Right atrium auricular region (tissue), 2 donors: Measurements from ENCODE around the gene TEDC2. TPM values are rescaled to one million over a fixed set of nuclear protein-coding genes. Genes with fewer than 3 reads are reported as not detected.
A peak's percentile ranks its signal among the peaks of the same experiment; 100 is the strongest.
"Not testable (repeated sequence)": the region's sequence is repeated elsewhere in the genome, so short reads cannot be mapped to it uniquely, and the experiment has no call there.

Experiments
- DNase-seq: peaks from one replicate; pipeline ENCODE4 v3.0.0-alpha.2; 2019; ENCODE audit warnings: low spot score
- H3K27ac ChIP-seq, 2 donors: fragments of 200-600 bp; sonication (generic); 1 replicate in 1 of 2; 2 replicates in 1 of 2; pipeline ENCODE4 v1.5.1; 2016 to 2019
- H3K27me3 ChIP-seq, 2 donors: fragments of 200-600 bp; sonication (generic); one replicate each; pipeline versions ENCODE4 v1.5.1 to v1.6.0; 2017 to 2019
- H3K36me3 ChIP-seq: fragments of 200-600 bp; sonication (generic); one replicate; pipeline ENCODE4 v1.5.1; 2016
- H3K4me1 ChIP-seq, 2 donors: fragments of 200-600 bp; sonication (generic); one replicate each; pipeline versions ENCODE4 v1.5.1 to v1.6.0; 2017 to 2019
- H3K4me3 ChIP-seq, 2 donors: fragments of 200-600 bp; sonication (generic); 1 replicate in 1 of 2; 2 replicates in 1 of 2; pipeline ENCODE4 v1.5.1; 2017 to 2019; ENCODE audit warnings: mild to moderate bottlenecking in 1 of 2, moderate library complexity in 1 of 2
- H3K9me3 ChIP-seq, 2 donors: fragments of 200-600 bp; sonication (generic); one replicate each; pipeline ENCODE4 v1.5.1; 2019
- total RNA-seq, 2 donors: library from RNA; depleted of rRNA; stranded (reverse); fragments of >200 nt; gene quantifications; one replicate each; pipeline ENCODE4 v1.1.0, GENCODE V29; 2016
- TF ChIP-seq, protein P1 (sequence below), 2 donors: fragments of 200-600 bp; sonication (generic); IDR thresholded peaks; one replicate each; pipeline ENCODE4 v1.5.1; 2019; ENCODE audit warnings: antibody characterized with exemption in 2 of 2

Gene TEDC2
- total RNA-seq, 2 donors from 2014 or later: 0.63 to 4.1 TPM

DNA sequence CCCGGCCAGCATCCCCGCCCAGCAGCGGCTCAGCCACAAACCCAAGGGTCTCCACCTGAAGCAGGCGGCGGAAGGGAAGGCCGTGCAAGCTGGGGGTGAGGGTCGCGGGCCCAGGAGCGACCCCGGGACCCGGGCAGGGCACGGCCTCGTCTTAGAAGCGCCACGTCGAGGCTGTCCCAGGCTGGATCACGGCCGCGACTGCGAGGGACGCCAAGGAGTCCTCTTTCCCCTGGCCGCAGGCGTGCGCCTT is 31.2 kb upstream of the TEDC2 start:
- Histone ChIP-seq H3K4me3 (peak overlapping the region; percentile 67 to 75), H3K4me1 (peaks cover 0 to 11% of the 10 kb centered on the region in 2 donors), H3K27ac (peak overlapping the region; percentile 71 to 77), H3K36me3 (peaks cover 6% of the 10 kb centered on the region), H3K27me3 (no peaks in the 10 kb centered on the region), H3K9me3 (no peaks in the 10 kb centered on the region)
- DNase-seq: no peak
- TF ChIP-seq, protein P1, sequence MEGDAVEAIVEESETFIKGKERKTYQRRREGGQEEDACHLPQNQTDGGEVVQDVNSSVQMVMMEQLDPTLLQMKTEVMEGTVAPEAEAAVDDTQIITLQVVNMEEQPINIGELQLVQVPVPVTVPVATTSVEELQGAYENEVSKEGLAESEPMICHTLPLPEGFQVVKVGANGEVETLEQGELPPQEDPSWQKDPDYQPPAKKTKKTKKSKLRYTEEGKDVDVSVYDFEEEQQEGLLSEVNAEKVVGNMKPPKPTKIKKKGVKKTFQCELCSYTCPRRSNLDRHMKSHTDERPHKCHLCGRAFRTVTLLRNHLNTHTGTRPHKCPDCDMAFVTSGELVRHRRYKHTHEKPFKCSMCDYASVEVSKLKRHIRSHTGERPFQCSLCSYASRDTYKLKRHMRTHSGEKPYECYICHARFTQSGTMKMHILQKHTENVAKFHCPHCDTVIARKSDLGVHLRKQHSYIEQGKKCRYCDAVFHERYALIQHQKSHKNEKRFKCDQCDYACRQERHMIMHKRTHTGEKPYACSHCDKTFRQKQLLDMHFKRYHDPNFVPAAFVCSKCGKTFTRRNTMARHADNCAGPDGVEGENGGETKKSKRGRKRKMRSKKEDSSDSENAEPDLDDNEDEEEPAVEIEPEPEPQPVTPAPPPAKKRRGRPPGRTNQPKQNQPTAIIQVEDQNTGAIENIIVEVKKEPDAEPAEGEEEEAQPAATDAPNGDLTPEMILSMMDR (IDR thresholded peaks at IDR 0.05): no peak

DNA sequence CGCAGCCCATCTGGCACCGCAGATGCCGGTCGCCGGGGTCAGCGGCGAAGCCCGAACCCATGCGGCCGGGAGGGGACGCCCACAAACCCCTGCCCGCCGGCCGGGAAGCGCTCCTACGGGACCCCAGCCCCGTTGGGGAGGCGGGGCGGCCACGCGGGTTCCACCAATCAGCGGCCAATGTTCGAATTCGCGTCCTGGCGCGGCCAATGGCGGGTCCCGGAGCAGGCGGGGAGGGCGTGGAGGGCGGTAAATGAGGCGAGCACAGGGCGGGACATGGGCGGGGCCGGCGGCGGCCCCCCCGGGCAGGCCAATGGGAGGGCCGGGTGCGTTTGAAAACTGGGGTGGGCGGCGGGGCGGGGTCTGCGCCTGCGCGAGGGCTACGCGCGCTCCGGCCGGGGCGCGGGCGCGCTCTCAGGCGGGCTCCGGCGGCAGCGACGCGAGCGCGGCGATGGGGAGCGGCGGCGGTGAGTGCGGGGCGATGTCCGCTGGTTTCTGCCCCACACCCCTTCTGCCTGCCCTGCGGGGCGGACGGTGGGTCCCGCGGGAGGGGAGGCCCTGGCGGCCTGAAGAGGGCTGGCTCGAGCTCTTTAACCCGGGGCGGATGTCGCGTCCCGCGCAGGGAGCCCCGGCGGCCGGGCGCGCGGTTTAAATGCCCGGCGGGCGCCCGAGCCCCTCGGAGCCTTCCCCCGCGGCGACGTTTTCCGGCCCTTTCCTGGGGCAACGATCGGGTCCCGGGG is 30.7 kb upstream of the TEDC2 start, which contains the start of gene CCNF:
TSS of gene CCNF (plus strand) at position 414 of the 737 bp plus-strand sequence. CDS start at position 449, 35 bp downstream.
- peaks cover 0 to 11% of the 10 kb centered on the region in 2 donors for H3K4me1 ChIP-seq
- H3K27me3 ChIP-seq: no peaks in the 10 kb centered on the region
- TF ChIP-seq, protein P1 (IDR thresholded peaks at IDR 0.05): peak in 1 of 2 donors; percentile 16
- H3K36me3 ChIP-seq: peaks cover 6% of the 10 kb centered on the region
- DNase-seq: peak; percentile 97
- peak within 1 kb of the TSS; percentile 75 to 83 for H3K4me3 ChIP-seq
- no peaks in the 10 kb centered on the region for H3K9me3 ChIP-seq
- peak within 1 kb of the TSS; percentile 73 to 77 for H3K27ac ChIP-seq

DNA sequence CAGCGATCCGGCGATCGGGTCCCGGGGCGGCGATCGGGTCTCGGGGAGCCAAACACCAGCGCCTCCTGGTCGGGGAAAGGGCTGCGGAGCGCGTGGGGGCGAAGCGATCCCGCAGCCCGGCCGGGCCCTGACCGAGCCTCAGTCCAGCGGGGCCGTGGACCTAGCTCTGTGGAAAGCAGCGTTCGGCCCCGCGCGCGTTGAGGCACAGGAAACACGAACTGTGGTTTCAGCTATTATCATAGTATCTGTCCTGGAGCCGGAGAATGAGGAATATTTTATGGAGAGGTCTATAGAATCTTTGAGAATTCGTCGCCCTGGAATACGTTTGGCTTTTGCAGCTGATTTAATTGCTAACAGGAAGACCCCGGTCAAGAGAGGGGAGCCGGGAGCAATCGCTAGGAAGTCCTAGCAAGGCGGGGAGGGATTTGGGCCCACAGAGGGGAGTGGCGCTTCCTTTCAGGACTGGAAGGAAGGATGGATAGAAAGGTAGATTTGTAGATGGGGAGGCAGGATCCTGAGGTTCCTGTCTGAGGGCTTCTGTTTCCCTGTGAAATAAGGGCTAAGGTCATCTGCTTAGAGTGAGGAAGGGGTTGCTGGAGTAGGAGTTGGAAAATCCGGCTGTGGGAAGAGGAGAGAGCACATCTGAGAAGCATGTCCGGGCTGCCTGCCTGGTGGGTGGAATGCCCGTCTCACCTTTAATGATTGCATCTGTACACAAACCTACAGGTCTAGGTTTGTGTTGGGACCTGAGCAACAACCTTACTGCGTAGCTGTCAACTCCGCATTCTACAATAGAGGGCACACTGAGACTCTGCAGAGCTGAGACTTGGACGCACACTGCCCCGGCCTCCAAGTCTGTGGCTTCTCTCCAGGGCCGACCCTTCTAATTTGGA is 29.9 kb upstream of the TEDC2 start:
- H3K4me3 ChIP-seq: peak overlapping the region; percentile 75 to 83
- TF ChIP-seq, protein P1 (IDR thresholded peaks at IDR 0.05): no peak
- H3K4me1 ChIP-seq: peaks cover 0 to 11% of the 10 kb centered on the region in 2 donors

GRCh38 chr16:2432286-2432685 is 27.6 kb upstream of the TEDC2 start:
- H3K36me3 ChIP-seq: peaks cover 6% of the 10 kb centered on the region
- peaks cover 0 to 11% of the 10 kb centered on the region in 2 donors for H3K4me1 ChIP-seq
- no peaks in the 10 kb centered on the region for H3K9me3 ChIP-seq
- TF ChIP-seq, protein P1 (IDR thresholded peaks at IDR 0.05): no peak
- H3K27ac ChIP-seq: no peak overlapping the region
- H3K27me3 ChIP-seq: no peaks in the 10 kb centered on the region
- DNase-seq: no peak
- H3K4me3 ChIP-seq: no peak overlapping the region

More for the DNA sequence above, 29.9 kb upstream of the TEDC2 start:
- DNase-seq: no peak
- Histone ChIP-seq H3K36me3 (peaks cover 6% of the 10 kb centered on the region), H3K9me3 (no peaks in the 10 kb centered on the region), H3K27me3 (no peaks in the 10 kb centered on the region), H3K27ac (peak overlapping the region; percentile 73)

DNA sequence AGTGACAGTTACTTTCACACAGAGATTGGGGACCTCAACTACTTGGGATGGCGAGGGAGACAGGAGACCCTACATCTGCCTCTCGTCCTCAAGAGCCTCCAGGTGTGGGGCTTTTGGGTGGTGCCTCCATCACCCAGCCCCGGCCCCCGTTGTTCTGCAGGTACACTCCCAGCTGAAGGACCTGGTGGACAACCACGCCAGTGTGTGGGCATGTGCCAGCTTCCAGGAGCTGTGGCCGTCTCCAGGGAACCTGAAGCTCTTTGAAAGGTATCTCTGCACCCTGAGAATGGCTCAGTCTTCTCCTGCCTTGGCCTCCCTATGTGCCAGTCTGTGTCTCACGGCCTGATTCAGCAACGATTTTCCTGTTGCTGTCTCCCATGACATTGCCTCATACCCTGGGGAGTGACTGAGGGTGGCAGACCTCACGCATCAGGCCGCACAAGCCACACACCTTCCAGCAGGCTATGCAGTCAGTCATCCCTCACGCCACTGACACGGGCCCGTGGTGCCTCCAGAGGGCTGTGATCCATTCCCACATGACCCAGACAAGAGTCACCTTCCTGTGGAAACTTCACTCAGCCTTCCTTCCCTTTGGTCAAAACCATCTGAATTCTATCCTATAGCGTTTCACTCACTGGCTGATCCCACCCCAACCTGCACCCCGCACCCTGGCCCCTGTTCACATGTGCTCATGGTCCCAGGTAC is 27.0 kb upstream of the TEDC2 start:
- H3K36me3 ChIP-seq: peaks cover 6% of the 10 kb centered on the region
- H3K4me1 ChIP-seq: peaks cover 0 to 11% of the 10 kb centered on the region in 2 donors
- TF ChIP-seq, protein P1 (IDR thresholded peaks at IDR 0.05): no peak
- no peaks in the 10 kb centered on the region for H3K9me3 ChIP-seq
- H3K27ac ChIP-seq: no peak overlapping the region
- no peak overlapping the region for H3K4me3 ChIP-seq
- H3K27me3 ChIP-seq: no peaks in the 10 kb centered on the region
- no peak for DNase-seq

GRCh38 chr16:2435236-2435635 is 24.7 kb upstream of the TEDC2 start:
- H3K27me3 ChIP-seq, H3K27ac ChIP-seq, H3K36me3 ChIP-seq, H3K4me3 ChIP-seq, DNase-seq, H3K9me3 ChIP-seq, H3K4me1 ChIP-seq: not testable (repeated sequence)
